ENCODE data around the gene CCSER1. TPM values are rescaled to one million over a fixed set of nuclear protein-coding genes. Genes with fewer than 3 reads are reported as not detected.
"Not testable (repeated sequence)": the region's sequence is repeated elsewhere in the genome, so short reads cannot be mapped to it uniquely, and the experiment has no call there.

The CCSER1 gene
- total RNA-seq, 1 donor from 2014 or later = 14.7 TPM

DNA sequence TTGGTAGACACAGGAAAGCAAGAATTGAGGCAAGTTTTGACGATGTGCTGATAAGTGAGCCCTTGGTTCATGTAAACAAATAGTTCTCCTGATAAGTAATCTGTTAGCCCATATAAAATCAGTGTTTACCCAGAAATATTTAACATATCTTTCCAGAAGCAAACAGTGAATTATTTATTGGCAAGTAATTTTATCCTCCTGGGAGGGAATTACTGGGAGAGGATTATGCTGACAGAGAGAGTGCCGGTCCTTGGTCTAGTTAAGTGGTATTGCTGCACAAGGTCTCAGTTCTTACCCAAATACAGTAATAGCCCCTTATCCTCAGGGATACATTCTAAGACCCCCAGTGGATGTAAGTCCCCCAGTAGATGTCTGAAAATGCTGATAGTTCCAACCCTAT lies 315.4 kb downstream of the CCSER1 start:
- DNase-seq (ENCODE audit: low spot score) = no peak

DNA sequence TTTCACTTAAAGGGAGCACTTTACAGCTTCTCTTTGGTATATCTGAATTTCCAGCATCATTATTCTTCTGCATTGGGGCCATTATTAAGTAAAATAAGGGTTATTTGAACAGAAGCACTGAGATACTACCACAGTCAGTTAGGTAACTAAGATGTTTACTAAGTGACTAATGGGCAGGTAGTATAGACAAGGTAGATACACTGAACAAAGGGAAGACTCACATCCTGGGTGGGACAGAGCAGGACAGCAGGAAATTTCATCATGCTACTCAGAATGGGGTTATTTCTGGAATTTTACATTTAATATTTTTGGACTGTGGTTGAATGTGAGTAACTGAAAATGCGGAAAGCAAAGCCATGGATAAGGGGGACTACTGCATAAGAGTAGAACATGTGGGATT lies 316.0 kb downstream of the CCSER1 start:
- DNase-seq (ENCODE audit: low spot score) = no peak

DNA sequence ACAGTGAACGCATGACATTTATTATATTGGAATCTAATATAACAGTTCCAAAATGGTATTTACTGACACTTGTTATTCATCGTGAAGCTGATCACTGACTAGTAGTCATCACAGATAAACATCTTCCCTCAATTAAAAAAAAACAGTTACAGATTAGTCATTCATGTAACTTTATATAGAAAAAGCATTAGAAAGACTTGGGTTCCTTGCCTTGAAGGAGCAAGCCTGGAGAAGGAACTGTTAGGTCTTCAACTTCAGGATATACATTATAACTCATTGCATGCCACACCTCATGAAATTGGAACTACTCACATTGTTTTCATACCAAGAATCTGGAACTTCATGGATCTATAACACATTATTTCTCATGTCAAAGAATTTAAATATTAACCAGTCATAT lies 317.7 kb downstream of the CCSER1 start:
- DNase-seq (ENCODE audit: low spot score) = no peak

DNA sequence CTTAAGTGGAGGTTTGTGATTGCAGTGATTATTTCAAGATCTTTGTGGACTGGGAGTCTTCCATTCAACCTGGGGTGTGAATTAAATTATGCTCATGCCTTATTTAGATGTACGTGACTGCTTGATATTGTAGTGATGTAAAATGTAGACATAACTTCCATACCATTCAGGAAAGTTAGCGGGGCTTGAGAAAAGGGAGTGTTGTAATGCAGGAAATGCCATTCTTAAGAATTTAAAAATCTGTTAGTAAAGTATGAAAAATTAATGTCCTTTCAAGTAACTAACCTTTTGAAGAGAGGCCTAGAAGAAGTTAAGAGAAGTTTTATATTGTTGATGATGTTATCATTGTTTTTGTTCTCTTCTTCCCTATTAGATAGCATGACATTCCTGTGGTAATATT lies 318.2 kb downstream of the CCSER1 start:
- DNase-seq (ENCODE audit: low spot score) = peak; percentile 20

DNA sequence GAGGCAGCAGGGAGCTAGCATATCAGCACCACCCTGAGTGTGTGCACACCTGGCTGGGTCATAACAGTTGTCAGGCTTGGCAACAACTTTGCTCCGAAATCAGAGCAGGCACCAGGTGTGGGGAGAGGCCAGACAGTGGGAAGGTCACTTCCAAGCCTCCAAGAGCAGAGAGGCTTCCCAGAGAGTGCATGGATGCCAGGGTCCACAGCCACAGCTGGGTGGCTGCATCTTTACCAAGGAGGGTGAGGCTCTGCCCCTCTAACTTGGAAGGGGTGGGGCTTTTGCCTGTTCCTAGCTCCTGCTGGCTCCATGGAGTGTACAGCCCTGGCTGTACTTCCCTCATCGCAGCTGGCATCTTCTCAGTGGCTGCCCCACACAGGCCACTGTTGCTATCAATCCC lies 322.4 kb downstream of the CCSER1 start:
- no peak for DNase-seq (ENCODE audit: low spot score)

DNA sequence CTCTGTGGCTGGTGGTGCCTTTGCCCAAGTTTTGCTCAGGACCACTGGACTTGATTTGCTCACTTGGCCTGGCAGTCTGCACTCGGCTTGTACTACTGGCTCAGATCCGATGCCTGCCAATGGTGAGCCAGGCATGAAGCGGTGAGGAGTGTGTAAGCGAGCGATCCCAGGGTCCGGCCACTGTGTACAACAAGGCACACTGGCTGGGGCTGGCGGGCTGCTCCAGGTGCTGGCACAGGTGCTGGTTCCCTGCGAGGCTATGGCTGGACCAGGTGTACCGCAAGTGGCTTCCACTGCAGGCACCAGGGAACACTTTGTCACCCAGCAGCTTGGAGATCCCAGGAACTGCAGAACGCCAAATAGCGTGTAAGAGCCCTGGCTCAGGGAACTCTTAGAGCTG lies 329.7 kb downstream of the CCSER1 start:
- DNase-seq (ENCODE audit: low spot score) = no peak

DNA sequence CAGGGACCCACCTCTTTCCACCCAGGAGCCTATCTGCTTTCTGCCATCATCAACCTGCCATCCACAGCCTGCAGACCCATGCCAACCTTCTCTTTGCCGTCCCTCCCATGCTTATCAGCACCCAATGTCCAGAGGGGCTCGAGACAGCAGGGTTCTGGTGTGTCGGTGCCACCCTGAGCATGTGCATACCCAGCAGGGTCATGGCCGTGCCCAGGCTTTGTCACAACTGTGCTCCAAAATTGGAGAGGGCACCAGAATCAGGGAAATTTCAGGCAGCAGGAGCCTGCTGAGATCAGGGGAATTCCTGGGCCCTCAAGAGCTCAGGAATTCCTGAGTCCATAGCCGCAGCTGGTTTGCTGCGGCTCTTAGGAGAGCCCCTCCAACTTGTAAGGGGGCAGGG lies 330.6 kb downstream of the CCSER1 start:
- DNase-seq (ENCODE audit: low spot score) = no peak

DNA sequence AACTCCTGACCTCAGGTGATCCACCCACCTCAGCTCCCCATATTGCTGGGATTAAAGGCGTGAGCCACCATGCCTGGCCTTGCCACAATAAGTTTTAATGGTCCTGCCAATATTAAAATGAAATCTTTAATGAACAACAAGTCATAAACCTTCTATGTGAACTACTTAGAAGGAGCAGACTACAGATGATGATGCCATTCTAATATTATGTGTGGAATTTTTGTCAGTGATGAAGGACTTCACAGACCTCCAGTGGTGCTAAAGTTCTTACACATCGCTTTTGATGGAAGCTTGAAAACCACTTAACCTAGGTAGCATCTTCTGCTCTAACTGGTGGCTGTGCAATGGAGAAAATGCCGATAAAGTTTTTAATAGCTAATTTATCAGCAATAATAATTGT lies 331.4 kb downstream of the CCSER1 start:
- no peak for DNase-seq (ENCODE audit: low spot score)

DNA sequence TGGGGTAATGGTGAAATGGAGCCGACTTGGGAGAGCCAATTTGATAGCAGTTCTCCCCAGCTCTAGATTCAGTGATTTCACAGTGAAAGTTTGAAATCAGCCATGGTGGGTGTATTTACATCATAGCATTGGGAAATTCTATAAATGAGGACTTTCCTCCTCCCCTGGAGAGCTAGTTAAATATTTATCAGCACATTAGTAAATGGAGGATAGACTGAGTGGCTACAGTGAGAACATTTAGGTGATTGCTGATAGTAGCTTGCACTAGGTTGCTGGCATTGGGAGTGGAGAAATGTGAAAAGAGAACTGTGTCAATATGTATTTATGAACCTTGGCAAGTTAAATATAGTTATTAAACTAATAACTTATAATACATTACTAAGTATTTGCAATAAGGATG lies 347.3 kb downstream of the CCSER1 start:
- no peak for DNase-seq (ENCODE audit: low spot score)

DNA sequence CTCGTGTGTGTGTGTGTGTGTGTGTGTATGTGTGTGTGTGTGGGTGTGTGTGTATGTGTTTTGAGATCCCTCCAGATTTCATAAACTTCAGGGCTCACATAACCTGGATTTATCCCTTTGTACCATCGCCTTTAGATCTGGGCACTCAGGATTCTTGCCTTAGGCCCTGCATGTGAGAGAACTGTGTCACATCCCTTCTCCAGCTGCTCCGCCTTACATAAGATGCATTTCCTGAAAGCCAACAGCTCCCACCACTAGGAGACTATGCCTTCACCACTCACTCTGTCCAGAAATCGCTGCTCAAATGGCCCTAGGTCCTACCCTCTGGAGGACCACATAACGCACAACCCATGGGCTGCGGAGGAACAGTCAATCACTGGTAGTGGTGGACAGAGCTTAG lies 348.8 kb downstream of the CCSER1 start:
- no peak for DNase-seq (ENCODE audit: low spot score)

DNA sequence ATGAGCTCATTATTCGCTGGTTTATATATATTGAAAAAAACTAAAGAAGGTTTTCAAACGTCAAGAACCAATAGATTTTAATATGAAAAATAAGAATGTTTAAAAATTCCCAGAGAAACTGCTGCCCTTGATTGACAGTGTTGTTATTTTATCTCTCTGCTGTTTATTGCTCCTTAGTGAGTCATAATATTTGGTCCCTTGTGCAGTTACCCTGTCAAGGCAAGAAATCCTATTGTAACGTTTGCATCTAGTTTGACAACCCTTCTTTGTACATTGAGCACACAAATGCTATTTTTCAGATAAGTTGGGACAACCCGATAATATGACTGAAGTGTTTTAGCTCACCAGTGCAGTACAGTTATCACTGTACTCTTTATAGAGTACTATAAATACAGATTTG lies 349.4 kb downstream of the CCSER1 start:
- DNase-seq (ENCODE audit: low spot score) = no peak

DNA sequence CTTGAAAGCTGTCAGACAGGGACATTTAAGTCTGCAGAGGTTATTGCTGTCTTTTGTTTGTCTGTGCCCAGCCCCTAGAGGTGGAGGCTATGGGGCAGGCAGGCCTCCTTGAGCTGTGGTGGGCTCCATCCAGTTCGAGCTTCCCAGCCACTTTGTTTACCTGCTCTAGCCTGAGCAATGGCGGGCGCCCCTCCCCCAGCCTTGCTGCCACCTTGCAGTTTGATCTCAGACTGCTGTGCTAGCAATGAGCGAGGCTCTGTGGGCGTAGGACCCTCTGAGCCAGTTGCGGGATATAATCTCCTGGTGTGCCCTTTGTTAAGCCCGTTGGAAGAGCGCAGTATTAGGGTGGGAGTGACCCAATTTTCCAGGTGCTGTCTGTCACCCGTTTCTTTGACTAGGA lies 357.7 kb downstream of the CCSER1 start:
- not testable (repeated sequence) for DNase-seq (ENCODE audit: low spot score)

DNA sequence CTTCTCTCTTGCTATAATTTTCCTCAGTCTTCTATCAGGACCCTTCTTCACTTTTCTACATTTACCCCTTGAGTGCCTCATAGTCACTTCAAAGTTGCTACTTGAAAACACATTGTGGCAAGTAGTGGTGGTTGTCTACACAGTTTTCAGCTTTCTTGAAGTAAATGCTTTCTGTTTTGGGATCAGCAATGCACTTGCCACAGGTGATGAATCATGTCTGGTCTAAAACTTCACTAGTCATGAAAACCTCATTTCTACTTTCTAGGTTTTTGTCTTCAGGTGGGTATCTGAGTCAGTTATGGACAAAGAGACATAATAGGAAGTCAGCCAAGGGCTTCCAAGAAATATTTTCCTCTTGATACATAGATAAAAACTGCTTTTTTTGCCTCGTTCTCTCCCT lies 359.2 kb downstream of the CCSER1 start:
- DNase-seq (ENCODE audit: low spot score) = no peak

DNA sequence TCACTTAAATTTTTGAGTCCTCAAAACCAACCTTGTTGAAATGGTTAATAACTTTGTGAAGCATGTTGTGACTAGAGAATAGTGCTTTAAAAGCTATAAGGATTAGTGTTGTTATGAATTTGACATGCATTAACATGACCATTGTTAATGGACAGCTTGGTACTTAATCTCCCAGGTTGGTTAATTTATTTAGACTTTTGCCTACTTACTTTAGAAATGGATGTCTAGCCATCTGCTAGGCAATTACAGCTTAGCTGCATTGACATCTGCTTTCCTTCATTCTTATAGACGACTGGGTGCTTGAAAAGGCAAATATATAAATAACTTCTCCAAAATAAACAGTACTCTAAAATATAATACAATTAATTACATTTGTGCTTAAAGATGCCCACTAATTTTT lies 368.0 kb downstream of the CCSER1 start:
- DNase-seq (ENCODE audit: low spot score) = no peak

DNA sequence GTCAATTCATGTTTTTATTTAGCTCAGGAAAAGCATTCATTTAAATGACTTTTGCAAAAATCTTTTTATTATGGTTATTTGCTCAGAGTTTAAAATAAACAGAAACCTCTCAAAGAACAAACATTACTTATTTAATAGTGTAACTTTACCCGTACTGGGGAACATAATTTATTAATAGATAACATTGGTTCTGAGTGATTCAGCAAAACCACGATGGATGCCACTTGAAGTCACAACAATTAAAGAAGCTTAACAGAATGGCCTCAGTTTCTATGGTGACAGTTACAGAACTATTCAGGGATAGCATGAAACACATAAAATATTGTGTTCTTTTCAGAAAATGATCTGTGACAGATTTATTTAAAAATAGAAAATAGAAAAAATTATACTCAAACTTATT lies 368.7 kb downstream of the CCSER1 start:
- no peak for DNase-seq (ENCODE audit: low spot score)

DNA sequence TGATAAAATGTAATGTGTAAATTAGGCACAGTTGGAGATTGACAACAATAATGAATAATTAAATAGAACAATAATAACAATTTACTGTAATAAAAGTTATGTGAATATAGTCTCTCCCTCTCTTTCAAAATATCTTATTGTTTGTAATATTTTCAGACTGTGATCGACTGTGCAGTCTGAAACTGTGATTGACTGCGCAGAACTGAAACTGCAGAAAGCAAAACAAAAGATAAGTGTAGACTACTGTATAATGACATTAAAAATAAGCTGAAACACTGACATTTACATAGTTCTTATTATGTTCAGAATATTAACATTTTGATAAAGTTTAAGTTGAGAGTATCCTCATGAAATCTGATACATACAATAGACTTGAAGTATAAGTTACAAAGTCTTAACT lies 371.0 kb downstream of the CCSER1 start:
- DNase-seq (ENCODE audit: low spot score) = no peak

DNA sequence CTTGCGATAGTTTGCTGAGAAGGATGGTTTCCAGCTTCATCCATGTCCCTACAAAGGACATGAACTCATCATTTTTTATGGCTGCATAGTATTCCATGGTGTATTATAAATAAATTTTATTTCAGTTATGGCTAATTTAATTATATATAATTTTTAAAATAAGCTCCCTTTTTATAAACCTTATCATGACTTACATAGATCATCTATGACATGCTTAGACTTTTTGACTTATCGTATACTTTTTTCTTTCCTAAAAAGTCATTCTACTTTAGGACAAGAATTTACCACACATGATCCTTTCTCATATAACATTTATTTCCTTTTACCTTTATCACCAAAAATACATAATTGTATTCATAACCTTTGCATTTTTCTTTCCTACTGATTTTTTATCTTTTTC lies 376.5 kb downstream of the CCSER1 start:
- no peak for DNase-seq (ENCODE audit: low spot score)

DNA sequence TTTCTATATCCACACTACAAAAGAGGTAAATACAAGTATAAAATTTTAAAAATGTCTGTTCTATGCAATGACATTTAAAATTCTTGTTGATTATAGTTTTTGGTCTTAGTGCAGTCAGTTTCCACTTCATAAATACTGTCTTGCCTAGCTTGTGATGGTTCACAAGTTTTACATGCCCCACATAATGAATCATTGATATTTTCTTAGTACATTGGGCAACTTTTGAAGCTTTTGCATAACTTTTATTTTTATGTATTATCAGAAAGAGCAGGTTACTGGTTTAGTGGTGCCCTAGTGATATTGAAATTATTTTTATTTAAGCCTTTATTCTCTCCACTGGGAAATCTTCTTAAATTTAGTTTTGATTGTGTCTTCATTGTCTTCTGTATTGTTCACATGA lies 388.0 kb downstream of the CCSER1 start:
- no peak for DNase-seq (ENCODE audit: low spot score)

DNA sequence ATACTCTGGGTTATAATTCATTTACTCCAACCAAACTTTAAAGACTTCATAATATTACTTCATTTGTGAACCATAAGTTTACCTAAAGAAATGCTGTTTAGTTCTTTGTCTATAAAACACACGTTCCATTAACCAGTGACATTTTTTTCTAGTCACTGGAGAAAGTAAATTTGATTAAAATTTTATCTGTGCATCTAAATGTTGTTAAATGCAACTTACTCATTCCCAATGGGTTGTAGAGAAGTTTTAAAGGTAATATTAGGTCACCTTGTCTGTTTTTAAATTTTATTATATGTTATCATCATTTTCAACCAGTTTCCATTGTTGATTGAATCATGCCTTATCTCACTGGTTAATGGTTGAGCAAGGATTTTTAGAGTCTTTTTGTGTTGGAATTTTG lies 401.4 kb downstream of the CCSER1 start:
- no peak for DNase-seq (ENCODE audit: low spot score)

DNA sequence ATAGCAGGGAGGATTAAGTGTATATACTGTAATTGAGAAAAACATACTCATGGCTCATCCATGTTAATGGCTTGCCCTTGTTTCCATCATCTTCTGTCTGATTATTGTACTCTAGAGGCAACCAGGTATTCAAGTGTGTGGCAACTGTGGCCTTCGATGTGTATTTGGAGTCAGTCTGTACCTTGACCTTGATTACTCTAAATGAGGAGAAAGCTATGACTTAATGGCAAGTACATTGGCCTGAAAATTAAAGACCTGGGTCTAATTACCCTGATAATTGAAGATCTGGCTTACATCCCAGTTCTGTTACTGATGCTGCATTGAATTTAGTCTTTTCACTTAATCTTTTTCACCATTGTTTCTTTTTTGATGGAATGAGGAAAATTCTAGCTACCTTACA lies 409.2 kb downstream of the CCSER1 start:
- DNase-seq (ENCODE audit: low spot score) = no peak

DNA sequence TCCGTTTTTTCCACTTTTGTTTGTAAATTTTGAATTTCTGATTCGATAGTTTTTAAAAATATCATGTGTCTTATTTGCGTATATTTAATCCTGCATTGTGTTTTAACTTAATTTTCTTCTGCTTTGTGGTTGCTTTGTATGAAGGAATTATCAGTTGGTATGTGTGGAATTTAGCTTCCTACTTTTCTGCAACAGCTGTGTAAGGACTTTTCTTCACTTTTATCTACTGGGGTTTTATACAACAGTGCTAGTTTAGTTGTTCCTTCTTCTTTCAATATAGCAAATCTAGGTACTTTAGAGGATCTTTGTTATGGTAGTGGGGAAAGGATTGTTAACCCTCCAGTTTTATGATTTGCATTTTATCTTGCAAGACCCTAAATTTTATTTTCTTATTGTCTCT lies 410.3 kb downstream of the CCSER1 start:
- no peak for DNase-seq (ENCODE audit: low spot score)

DNA sequence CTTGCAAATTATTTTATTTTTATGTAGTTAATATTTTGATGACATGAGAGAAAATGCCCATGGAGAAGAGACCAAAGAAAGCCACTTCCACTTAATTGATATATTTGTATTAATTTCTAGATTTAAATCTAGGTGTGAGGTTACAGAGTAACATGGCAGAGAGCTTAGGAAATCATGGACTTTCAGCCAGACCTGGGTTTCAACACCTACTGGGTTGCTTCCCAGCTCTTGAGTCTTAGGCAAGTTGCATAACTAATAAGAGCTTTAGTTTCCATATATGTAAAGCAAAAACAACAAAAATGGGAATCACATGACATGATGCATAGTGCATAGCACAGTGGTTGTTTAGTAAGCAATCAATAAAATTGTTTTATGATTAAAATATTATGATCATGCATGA lies 413.3 kb downstream of the CCSER1 start:
- DNase-seq (ENCODE audit: low spot score) = no peak

DNA sequence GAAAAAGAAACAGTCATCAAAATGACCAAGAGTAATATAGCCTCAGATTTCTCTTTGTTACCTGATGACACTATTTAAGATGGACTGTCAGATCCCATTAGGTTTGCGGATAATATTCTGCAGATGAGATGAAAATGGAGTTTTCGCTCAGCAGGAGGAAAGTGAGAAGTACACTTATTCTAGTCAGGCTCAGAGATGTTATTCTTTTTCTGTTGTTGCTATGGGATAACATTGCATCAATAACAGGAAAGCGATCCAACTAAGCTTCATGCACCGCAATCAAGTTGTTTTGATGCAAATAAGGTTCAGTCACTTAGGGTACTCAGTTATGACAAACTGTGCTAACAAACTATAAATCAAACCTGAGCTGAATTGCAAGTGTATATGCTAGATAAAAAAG lies 415.0 kb downstream of the CCSER1 start:
- no peak for DNase-seq (ENCODE audit: low spot score)

DNA sequence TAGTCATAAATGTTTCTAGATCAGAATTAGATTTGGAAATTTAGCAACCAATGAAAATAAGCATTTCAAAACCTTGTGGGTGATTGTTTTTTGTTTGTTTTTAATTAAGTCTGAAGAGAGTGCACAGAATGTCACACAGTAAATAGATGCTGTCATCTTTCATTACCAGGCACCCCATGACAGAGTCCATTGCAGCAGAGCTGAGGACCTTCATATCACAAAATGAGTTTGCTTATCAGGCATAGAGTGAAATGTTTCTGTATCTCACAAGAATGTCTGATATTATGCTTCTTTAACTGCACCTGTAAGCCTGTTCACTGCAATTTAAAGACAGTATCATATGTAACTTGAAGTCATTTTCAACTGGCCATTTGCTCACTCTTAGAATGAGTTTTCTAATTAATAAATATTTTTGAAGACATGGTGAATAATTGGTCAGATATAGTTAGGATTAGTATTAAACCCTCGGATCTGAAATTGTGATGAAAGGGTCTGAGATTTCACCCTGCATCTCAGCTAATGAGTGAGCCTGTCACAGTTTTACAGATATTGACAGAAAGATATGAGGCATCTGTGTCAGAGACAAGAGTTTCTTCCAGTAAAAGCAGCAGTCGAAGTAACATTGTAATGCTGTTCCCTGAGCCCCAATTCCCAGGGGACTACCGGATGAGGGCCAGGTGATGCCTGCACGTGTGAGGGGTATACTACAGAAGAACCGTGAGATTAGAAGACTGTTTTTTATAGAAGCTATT lies 416.4 kb downstream of the CCSER1 start:
- no peak for DNase-seq (ENCODE audit: low spot score)
